Mesenteric fat pad (tissue), 1 donor: ENCODE data around the gene ARHGEF9. TPM values are rescaled to one million over a fixed set of nuclear protein-coding genes. Genes with fewer than 3 reads are reported as not detected.
"Not testable (repeated sequence)": the region's sequence is repeated elsewhere in the genome, so short reads cannot be mapped to it uniquely, and the experiment has no call there.

Experiments
- DNase-seq: peaks from one replicate; pipeline ENCODE4 v3.0.0-alpha.2; 2020; ENCODE audit warnings: low spot score
- long read RNA-seq: library from polyadenylated mRNA; unstranded; transcript quantifications from one replicate; pipeline ENCODE4 v2.0.0, GENCODE V29; 2020
- total RNA-seq: library from RNA; stranded (reverse); fragmentation: NEBNext Ultra II Directional; extraction: Animal tissue kit (Norgen Biotek cat#: 25700); gene quantifications from one replicate; pipeline ENCODE4 v1.2.1, GENCODE V29; 2021
- donor health status: DM: yes; HTN: yes; CAD: no.

ARHGEF9 gene
- total RNA-seq = 14.8 TPM
- long read RNA-seq, full-length matches to known transcripts = 5 of 15 reads
- long read RNA-seq, partial matches to known transcripts = 7 of 15 reads
- long read RNA-seq, other reads (novel, unspliced or antisense) = 3 of 15 reads

DNA sequence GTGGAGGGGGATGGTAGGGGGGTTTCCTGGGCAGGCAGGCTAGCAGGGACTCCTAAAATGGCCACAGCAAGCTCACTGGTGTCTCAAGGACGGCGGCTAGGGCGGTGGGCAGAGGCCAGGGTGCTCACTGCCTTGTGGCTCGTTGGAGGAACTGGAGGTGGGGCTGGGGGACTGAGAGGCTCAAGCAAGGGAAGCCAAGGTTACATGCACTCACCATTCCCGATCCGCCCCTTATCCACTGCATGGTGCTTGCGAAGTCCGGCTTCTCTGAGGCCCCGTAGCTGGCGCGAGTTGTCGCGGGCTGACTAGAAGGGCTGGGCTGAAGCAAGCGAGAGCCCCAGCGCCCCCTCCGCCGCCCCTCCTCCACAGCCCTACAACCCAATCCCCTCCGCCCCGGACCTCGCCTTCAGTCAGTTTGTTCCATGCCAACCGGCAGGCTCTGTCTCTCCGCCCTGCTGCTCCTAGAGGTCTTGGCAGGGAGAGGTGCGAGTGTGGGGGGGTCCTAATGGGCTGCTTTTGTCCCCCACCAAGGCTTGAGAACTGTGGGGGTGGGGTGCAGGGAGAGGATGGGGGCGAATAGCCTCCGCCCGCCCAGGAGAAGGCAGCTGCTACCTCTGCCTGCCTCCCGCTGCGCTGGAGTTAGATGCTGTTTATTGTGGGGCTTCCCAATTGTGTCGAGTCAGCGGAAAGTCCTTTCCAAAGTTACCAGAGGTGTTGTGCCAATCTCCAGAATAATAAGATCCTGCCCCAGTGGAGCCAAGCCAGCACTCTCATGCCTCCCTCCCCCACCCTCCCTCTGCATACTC lies at the start of gene ARHGEF9:
ARHGEF9 (minus strand) TSS at position 313 of the 806 bp plus-strand sequence; CDS start at position 244, 69 bp downstream.
- no peak for DNase-seq

- DNase-seq = not testable (repeated sequence)
Observed at GRCh38 chrX:63825446-63825845, 40.4 kb upstream of the ARHGEF9 start.

DNA sequence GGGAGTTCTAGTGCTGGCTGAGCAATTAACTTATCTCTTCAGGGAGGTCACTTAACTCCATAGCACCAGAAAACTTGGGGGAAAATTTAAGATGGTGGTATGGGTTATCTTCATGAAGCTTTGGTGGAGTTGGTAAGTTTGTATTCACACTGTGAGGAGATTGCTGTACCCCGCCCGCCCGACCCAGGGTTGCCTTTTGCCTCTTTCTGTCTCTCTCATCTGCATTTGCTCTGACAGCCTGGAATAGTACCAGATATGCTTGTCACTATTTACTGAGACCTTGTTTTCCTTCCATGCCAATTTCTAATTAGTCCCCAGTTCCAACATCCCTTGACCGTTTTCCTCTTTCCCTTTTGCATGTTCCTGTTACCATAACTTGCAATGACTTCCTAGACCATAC lies 33.1 kb upstream of the ARHGEF9 start:
- no peak for DNase-seq

DNA sequence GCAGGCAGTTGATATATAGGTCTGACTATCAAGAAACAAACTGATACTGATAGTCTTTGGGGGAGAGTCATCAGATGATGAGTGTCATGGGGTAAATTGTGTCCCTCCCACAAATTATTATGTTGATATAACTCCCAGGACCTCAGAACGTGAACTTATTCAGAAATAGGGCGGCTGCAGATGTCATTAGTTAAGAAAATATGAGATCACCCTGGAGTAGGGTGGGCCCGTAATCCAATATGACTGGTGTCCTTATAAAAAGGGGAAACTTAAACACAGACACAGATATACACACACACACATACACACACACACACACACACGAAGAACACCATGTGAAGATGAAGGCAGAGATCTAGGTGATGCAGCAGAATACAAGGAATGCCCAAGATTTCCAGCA lies 32.7 kb upstream of the ARHGEF9 start:
- DNase-seq = no peak

- DNase-seq = no peak
Observed at GRCh38 chrX:63812823-63813222, 27.8 kb upstream of the ARHGEF9 start.

DNA sequence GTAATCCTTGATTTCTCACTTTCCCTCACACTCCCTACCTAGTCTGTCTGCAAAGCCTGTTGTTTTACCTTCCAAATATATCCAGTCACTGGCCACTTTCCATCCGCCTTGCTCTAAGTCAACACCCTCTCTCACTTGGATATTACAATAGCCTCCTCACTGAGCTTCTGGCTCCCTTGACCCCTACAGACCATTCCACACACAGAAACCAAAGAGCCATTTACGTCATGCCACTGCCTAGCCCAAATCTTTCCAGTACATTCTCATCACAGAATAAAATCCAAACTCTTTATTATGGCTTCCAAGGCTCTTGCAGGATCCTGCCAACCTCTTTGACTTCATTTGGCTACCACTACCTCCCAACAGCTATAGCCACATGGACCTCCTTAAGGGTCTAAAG lies 25.7 kb upstream of the ARHGEF9 start:
- no peak for DNase-seq

- no peak for DNase-seq
Observed at GRCh38 chrX:63809173-63809572, 24.2 kb upstream of the ARHGEF9 start.

GRCh38 chrX:63795406-63795805 lies 10.4 kb upstream of the ARHGEF9 start:
- not testable (repeated sequence) for DNase-seq

GRCh38 chrX:63785708-63786040 lies 660 bp upstream of the ARHGEF9 start:
- DNase-seq = no peak

- DNase-seq = no peak
Observed at GRCh38 chrX:63784346-63784901, 590 bp downstream of the ARHGEF9 start.

DNA sequence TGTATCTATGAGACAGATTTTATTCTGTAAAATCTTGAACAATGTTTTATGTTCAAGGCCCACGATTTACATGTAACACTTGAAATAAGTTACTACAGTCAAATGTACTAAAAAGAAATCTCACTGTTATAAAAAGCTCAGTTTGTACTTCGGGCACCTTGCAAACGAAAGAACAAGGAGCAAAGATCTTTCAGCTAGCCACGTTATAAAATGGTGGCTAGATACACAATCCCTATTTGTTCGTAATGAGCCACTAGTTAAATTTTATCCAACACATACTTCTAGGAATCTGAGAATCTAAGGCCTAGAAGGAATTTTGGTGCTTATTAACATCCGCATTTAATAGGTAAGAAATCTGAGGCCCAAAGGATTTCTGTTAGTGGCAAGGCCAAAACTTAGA lies 2.5 kb downstream of the ARHGEF9 start:
- DNase-seq = no peak

DNA sequence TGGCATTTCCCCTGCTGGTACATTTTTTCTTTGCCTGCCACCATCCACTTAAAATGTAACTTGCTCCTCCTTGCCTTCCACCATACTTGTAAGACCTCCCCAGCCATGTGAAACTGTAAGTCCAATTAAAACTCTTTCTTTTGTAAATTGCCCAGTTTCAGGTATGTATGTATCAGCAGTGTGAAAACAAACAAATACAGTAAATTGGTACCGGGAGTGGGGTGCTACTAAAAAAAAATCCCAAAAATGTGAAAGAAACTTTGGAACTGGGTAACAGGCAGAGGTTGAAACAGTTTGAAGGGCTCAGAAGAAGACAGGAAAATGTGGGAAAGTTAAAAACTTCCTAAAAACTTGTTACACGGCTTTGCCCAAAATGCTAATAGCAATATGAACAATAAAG lies 16.3 kb downstream of the ARHGEF9 start:
- no peak for DNase-seq

- DNase-seq = no peak
Observed at GRCh38 chrX:63765712-63766111, 19.3 kb downstream of the ARHGEF9 start.

- no peak for DNase-seq
Observed at GRCh38 chrX:63764946-63765345, 20.1 kb downstream of the ARHGEF9 start.

DNA sequence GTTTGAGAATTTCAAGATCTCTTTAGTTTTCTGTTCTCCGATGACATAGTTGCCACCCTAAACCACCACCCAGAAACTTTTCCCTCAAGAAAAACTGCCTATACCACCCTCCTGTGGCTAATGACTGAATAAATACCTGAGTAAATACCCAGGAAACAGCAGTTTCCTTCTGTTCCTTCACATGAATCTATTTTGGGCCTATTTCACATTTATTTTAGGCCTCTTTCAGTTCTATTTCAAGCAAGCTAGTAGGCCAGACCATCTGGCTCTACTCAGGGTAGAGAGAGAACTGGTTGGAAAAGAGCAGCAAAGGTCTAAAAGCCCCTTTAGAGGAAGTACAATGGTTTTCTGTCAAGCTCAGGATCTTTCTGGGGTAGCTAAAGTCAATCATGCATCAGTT lies 23.4 kb downstream of the ARHGEF9 start:
- DNase-seq = no peak

DNA sequence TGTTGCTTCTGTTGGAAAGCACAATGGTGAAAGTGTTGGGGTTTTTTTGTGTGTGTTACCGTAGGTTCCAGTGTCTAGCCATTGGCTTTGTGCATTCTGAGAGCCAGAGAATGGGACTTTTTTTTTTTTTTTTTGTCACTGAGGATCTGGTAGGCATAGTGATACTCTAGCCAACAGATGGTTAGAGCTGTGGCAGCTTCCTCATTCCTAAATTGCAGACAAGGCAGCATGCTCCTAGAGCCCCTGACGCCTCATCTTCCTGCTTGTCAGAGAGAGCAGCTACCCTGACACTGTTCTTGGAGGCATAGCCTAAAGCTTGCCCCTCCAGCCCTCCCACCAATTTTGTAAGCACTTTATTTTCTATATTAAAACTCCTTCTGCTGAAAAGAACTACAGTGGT lies 27.0 kb downstream of the ARHGEF9 start:
- no peak for DNase-seq

DNA sequence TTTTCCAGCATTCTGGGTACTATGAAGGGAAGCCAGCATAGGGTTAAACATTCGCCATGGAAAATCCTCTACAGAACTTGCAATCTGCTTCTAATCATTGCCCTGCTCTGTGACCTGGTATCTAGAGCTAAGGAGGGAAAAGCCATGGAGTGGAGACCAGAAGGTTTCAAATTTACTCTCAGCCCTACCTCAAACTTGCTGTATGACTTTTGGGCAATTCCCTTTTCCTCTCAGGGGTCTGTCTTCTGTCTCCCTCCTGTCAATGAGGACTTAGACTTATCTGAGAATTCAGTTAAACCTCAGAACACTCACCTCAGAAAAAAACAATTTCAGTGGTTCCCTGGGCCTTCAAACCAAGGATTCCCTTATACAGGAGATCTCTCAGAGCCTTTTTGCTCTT lies 29.1 kb downstream of the ARHGEF9 start:
- no peak for DNase-seq

DNA sequence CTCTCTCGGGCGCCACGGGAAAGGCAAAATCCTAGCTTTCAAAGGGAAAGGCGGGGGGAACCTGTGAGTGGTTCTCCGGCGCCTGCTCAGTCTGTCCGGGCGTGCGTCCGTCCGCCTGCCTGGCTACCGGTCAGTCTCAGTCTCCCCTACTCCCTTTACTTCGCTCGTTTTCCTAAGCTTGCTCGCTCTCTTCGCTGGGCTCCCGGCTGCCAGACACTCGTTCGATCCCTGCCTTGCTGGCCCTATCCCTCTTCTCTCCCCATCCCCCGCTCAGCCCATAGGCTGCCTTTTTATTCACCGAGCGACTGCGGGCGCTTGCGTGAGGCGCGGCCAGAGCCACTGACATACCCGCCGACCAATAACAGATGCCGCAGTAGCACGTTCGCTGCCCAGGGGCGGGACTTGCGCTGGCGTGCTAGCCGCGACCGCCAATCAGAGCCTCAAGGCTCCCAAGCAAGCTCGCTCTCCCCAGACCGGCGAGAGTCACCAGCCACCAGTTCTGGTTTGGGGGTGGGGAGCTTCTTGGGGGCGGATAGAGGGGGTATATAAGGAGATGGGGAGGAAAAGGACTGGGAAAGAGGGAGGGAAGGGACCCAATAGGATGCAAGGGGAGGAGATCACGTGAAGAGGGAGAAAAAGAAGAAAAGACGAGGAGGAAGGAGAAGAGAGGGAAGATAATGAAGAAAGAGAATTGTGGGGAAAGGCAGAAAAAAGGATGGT lies 30.0 kb downstream of the ARHGEF9 start:
- peak; percentile 95 for DNase-seq

- DNase-seq = no peak
Observed at GRCh38 chrX:63754136-63754859, 30.7 kb downstream of the ARHGEF9 start.

DNA sequence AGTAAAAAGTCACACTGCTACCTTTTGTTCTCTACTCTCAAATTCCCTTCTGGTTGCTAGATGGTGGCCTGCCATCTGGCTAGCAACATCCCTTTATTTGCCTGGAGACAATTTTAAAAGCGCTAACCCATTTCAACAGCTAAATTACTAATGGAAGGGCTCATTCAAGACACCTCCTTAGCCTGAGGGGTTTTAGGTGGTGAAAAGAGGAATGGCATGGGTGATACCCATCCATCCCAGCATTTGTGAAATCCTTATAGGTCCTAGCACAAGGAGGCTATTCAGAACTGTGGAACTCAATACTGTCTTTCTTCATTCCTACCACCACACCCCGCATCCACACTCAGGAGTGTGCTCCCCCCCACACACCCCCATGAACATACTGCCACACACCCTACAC lies 33.5 kb downstream of the ARHGEF9 start:
- DNase-seq = no peak

- DNase-seq = no peak
Observed at GRCh38 chrX:63750811-63751210, 34.2 kb downstream of the ARHGEF9 start.

DNA sequence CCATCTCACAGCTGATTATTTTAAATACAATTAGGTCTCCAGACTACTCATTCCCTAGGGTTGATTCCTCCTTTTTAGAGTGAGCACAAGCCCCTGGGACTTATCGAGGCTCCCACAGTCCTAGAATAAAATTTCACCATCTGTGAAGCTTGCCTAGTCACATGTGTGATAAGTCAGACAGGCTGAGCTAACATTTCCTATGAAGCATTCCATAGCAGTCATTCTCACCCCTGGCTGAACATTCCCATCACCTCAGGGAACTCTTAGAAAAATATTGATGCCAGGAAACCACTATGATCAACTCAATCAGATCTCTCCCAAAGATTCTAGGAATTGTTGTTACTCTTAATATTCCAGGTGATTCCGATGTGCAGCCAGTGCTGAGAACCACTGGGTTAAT lies 37.7 kb downstream of the ARHGEF9 start:
- DNase-seq = no peak
